HEK293T (cell line): ENCODE results near the gene NF1.

ENCODE experiments used
- BHLHE40 ChIP-seq: fragments of 450-650 bp; IDR thresholded peaks from 2 replicates; pipeline ENCODE4 v1.6.1; 2016; ENCODE audit warnings: mild to moderate bottlenecking, moderate library complexity, borderline replicate concordance
- HDGF ChIP-seq: fragments of 450-650 bp; IDR thresholded peaks from 2 replicates; pipeline ENCODE4 v1.6.1; 2017; ENCODE audit warnings: antibody characterized with exemption, borderline replicate concordance
- SP1 ChIP-seq: fragments of 450-650 bp; IDR thresholded peaks from 2 replicates; pipeline ENCODE4 v1.6.1; 2017
- SUZ12 ChIP-seq: fragments of 450-650 bp; IDR thresholded peaks from 2 replicates; pipeline ENCODE4 v1.6.1; 2016; ENCODE audit warnings: mild to moderate bottlenecking

DNA sequence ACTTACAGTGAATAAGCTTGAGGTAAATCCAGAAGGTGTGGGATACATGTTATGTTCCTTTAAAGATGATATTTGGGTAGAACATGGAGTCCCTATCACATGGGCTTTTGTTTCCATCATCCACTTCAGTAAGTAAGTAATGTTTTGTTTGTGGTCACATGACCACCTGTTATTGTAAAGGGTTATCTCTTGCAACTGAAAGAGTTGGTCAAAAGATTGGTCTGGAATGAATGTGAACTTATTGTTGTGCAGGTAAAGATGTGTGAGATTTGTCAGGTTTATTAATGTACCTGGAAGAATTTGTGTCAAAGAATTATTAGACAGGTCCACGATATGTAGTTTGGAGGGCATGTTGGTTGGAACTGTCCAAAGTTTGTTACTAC, 200.7 kb downstream of the NF1 start:
- TF ChIP-seq SP1 (no peak), BHLHE40 (no peak), SUZ12 (no peak), HDGF (no peak)
